ENCODE data around the gene ZC3H10.

DNA sequence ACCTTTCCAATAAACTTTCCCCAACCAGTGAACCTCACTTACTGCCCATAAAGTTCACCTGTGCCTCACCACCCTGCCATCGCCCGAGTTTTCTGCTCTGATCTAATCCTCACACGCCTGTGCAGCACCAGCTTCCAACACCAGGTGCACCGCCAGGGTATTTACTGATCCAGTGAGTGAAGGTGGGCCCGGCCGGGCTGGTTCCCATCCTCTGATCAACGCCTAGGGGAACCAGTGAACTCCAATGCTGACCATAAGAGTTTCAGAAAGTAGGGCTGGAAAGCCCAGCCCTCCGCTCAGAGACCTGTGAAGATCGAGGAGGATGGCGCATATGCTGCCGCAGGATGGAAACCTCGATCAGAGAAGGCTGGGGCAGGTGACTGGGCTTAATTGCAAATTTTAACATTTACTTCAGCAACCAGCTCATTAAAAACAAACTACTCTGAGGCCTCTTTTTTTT is 33.6 kb downstream of the ZC3H10 start:
- no peak for TF ChIP-seq GATA2 (IDR thresholded peaks at IDR 0.05; ENCODE audit: low read depth, low read length)
- TF ChIP-seq GATA3 (IDR thresholded peaks at IDR 0.05; ENCODE audit: low read depth, low read length): no peak
